SU-DHL-6 (cell line): ENCODE data around the gene CARMIL1.

ENCODE experiments used
- H2AFZ ChIP-seq: fragments of 200-600 bp; sonication (generic); 2 replicates; pipeline ENCODE4 v1.6.1; 2014; ENCODE audit warnings: low read depth, mild to moderate bottlenecking, moderate library complexity, mixed read lengths, antibody characterized with exemption, low read length; ENCODE audit not compliant: severe bottlenecking
- H3F3A ChIP-seq: fragments of 200-600 bp; shearing (Covaris generic); 2 replicates; pipeline ENCODE4 v1.6.0; 2016; ENCODE audit warnings: antibody characterized with exemption, mild to moderate bottlenecking; ENCODE audit not compliant: insufficient read depth
- H3K27ac ChIP-seq: fragments of 200-600 bp; sonication (generic); 2 replicates; pipeline ENCODE4 v1.5.1; 2016; ENCODE audit warnings: low read depth, mild to moderate bottlenecking, low read length, moderate library complexity, mixed read lengths
- H3K27me3 ChIP-seq: fragments of 200-600 bp; sonication (generic), shearing (Covaris generic); 2 replicates; pipeline ENCODE4 v1.6.0; 2014; ENCODE audit warnings: mild to moderate bottlenecking, low read length
- H3K36me3 ChIP-seq: fragments of 200-600 bp; sonication (generic); 2 replicates; pipeline ENCODE4 v1.6.1; 2014; ENCODE audit warnings: mild to moderate bottlenecking, low read length, mixed read lengths
- H3K4me2 ChIP-seq: fragments of 300-600, 200-600 bp; shearing (Covaris generic), sonication (generic); 2 replicates; pipeline ENCODE4 v1.6.0; 2014; ENCODE audit warnings: low read length, low read depth, mild to moderate bottlenecking; ENCODE audit not compliant: poor library complexity, severe bottlenecking
- H3K4me3 ChIP-seq: fragments of 200-600 bp; sonication (generic); 2 replicates; pipeline ENCODE4 v1.5.1; 2014; ENCODE audit warnings: antibody characterized with exemption, low read length, mild to moderate bottlenecking, mixed read lengths; ENCODE audit not compliant: insufficient read depth, poor library complexity, severe bottlenecking
- H3K79me2 ChIP-seq: fragments of 200-600 bp; sonication (generic); 2 replicates; pipeline ENCODE4 v1.6.1; 2014; ENCODE audit warnings: mild to moderate bottlenecking, low read length, moderate library complexity; ENCODE audit not compliant: insufficient read depth
- H3K9ac ChIP-seq: fragments of 200-600 bp; sonication (generic); 2 replicates; pipeline ENCODE4 v1.7.0; 2014; ENCODE audit warnings: mild to moderate bottlenecking, low read length
- H3K9me2 ChIP-seq: fragments of 200-600 bp; sonication (generic); replicated peaks from 2 replicates; pipeline ENCODE4 v1.6.1; 2014; ENCODE audit warnings: low read length; ENCODE audit not compliant: insufficient read depth
- H3K9me3 ChIP-seq: fragments of 200-600 bp; sonication (generic); 2 replicates; pipeline ENCODE4 v1.6.1; 2014; ENCODE audit warnings: low read length, mixed read lengths; ENCODE audit not compliant: insufficient read depth
- H4K20me1 ChIP-seq: fragments of 200-600 bp; sonication (generic); 2 replicates; pipeline ENCODE4 v1.6.1; 2014; ENCODE audit warnings: low read depth, mild to moderate bottlenecking, antibody characterized with exemption, low read length, moderate library complexity, mixed read lengths
- CTCF ChIP-seq: fragments of 200-600 bp; sonication (generic); IDR thresholded peaks from one replicate; pipeline ENCODE4 v1.5.1; 2017; ENCODE audit warnings: antibody characterized with exemption, mild to moderate bottlenecking, low read length, moderate library complexity; ENCODE audit not compliant: insufficient read depth, poor library complexity, severe bottlenecking
- EZH2phosphoT487 ChIP-seq: fragments of 200-600 bp; sonication (generic), shearing (Covaris generic); conservative IDR thresholded peaks from 2 replicates; pipeline ENCODE4 v1.6.1; 2018; ENCODE audit warnings: mild to moderate bottlenecking, antibody characterized with exemption, low read length, moderate library complexity, mixed read lengths

The CARMIL1 gene

DNA sequence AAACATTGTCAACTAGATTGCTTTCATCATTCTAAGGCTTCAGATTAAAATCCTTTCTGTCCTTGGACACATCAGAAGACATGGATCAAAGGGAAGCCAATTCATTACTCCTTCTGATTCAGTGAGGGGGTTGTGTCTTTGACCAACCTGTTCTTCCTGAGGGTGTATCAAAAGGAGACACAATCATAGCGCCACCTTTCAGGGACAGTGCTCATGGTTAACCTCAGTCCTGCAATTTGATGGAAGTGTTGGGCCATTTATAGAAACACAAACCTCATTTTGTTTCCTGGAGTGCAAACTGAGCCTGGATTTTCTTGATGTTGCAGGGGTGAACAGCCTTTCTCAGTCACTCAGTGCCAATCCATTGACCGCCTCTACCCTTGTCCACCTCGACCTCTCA lies 209.0 kb downstream of the CARMIL1 start:
- H3K27ac ChIP-seq, result no peak overlapping the region
- H2AFZ ChIP-seq, result no peak overlapping the region
- peaks cover 10% of the 10 kb centered on the region; the same call in 1 of the 2 replicates for H3K36me3 ChIP-seq
- H3K79me2 ChIP-seq, result no peaks in the 10 kb centered on the region
- no peak for TF ChIP-seq CTCF
- no peak for TF ChIP-seq EZH2phosphoT487
- no peaks in the 10 kb centered on the region for H3K9me3 ChIP-seq
- no peaks in the 10 kb centered on the region for H4K20me1 ChIP-seq
- no peaks in the 10 kb centered on the region for H3K27me3 ChIP-seq
- no peaks in the 10 kb centered on the region for H3K9me2 ChIP-seq
- H3K4me2 ChIP-seq, result no peak overlapping the region
- no peaks in the 10 kb centered on the region for H3F3A ChIP-seq
- no peak overlapping the region for H3K4me3 ChIP-seq
- no peak overlapping the region for H3K9ac ChIP-seq

- H3K27ac ChIP-seq, result peak overlapping the region; percentile 53
Measured at GRCh38 chr6:25489399-25489798, 210.2 kb downstream of the CARMIL1 start.

GRCh38 chr6:25490018-25490801 lies 211.0 kb downstream of the CARMIL1 start:
- Histone ChIP-seq H3K9me3 (no peaks in the 10 kb centered on the region), H3K4me2 (peak overlapping the region; percentile 29), H3K79me2 (no peaks in the 10 kb centered on the region), H3K9ac (peak overlapping the region; percentile 38), H4K20me1 (no peaks in the 10 kb centered on the region), H3K27ac (peak overlapping the region; percentile 53), H2AFZ (peak overlapping the region; percentile 21), H3K4me3 (no peak overlapping the region), H3K9me2 (no peaks in the 10 kb centered on the region), H3F3A (no peaks in the 10 kb centered on the region), H3K27me3 (no peaks in the 10 kb centered on the region), H3K36me3 (peaks cover 12% of the 10 kb centered on the region; the same call in 1 of the 2 replicates)
- TF ChIP-seq CTCF, result peak; percentile 98
- no peak for TF ChIP-seq EZH2phosphoT487

More at GRCh38 chr6:25489399-25489798, 210.2 kb downstream of the CARMIL1 start:
- Histone ChIP-seq H3K9me3 (no peaks in the 10 kb centered on the region), H3K4me2 (peak overlapping the region; percentile 29), H3K27me3 (no peaks in the 10 kb centered on the region), H3K9me2 (no peaks in the 10 kb centered on the region), H2AFZ (peak overlapping the region; percentile 21), H3F3A (no peaks in the 10 kb centered on the region), H3K9ac (peak overlapping the region; percentile 38), H3K79me2 (no peaks in the 10 kb centered on the region), H4K20me1 (no peaks in the 10 kb centered on the region), H3K36me3 (peaks cover 9% of the 10 kb centered on the region; the same call in 1 of the 2 replicates), H3K4me3 (no peak overlapping the region)
- TF ChIP-seq EZH2phosphoT487, result no peak
- no peak for TF ChIP-seq CTCF
